NB4 (cell line): Measurements from ENCODE around the gene BCAS3.

Experiments used
- DNase-seq: peaks from one replicate; pipeline ENCODE4 v3.0.0; 2010; ENCODE audit warnings: low read depth
- H3K4me3 ChIP-seq: one replicate; pipeline ENCODE4 v1.5.1; 2011; ENCODE audit warnings: mild to moderate bottlenecking, low read depth, low read length, moderate library complexity
- CTCF ChIP-seq: IDR thresholded peaks from one replicate; pipeline ENCODE4 v1.5.1; 2012; ENCODE audit warnings: low read depth, low read length
- MAX ChIP-seq: IDR thresholded peaks from 2 replicates; pipeline ENCODE4 v1.6.1; 2011; ENCODE audit warnings: low read depth, low read length
- MYC ChIP-seq: IDR thresholded peaks from 2 replicates; pipeline ENCODE4 v1.6.1; 2011; ENCODE audit warnings: low read depth, low read length
- POLR2A ChIP-seq: IDR thresholded peaks from 2 replicates; pipeline ENCODE4 v1.6.1; 2011; ENCODE audit warnings: mild to moderate bottlenecking; ENCODE audit not compliant: insufficient read length; ENCODE audit errors: extremely low read depth

Gene BCAS3

GRCh38 chr17:60695960-60696359 lies 18.3 kb downstream of the BCAS3 start:
- TF ChIP-seq MYC (no peak), MAX (no peak), POLR2A (no peak)
- DNase-seq = no peak
- no peak overlapping the region for H3K4me3 ChIP-seq

- TF ChIP-seq POLR2A (no peak), MAX (no peak), MYC (no peak), CTCF (no peak)
- DNase-seq = no peak
- H3K4me3 ChIP-seq = no peak overlapping the region
Measured at GRCh38 chr17:60699090-60699489, 21.4 kb downstream of the BCAS3 start.

- TF ChIP-seq POLR2A (no peak), MYC (no peak), MAX (no peak), CTCF (no peak)
- DNase-seq = no peak
- no peak overlapping the region for H3K4me3 ChIP-seq
Measured at GRCh38 chr17:60704170-60704569, 26.5 kb downstream of the BCAS3 start.

- DNase-seq = no peak
- no peak overlapping the region for H3K4me3 ChIP-seq
- TF ChIP-seq CTCF (no peak), POLR2A (no peak), MAX (no peak), MYC (no peak)
Measured at GRCh38 chr17:60712675-60713074, 35.0 kb downstream of the BCAS3 start.

- DNase-seq = no peak
- no peak for TF ChIP-seq MAX
- no peak for TF ChIP-seq POLR2A
- no peak for TF ChIP-seq CTCF
- no peak for TF ChIP-seq MYC
Measured at GRCh38 chr17:60713608-60714007, 36.0 kb downstream of the BCAS3 start.

GRCh38 chr17:60716766-60717165 lies 39.1 kb downstream of the BCAS3 start:
- DNase-seq = no peak
- TF ChIP-seq POLR2A = no peak
- TF ChIP-seq MAX = no peak
- TF ChIP-seq MYC = no peak
- no peak for TF ChIP-seq CTCF
- H3K4me3 ChIP-seq = no peak overlapping the region

More at GRCh38 chr17:60713608-60714007, 36.0 kb downstream of the BCAS3 start:
- H3K4me3 ChIP-seq = no peak overlapping the region
